Osteocyte (in vitro differentiated cells): ENCODE data around the gene MICOS13. TPM values are rescaled to one million over a fixed set of nuclear protein-coding genes. Genes with fewer than 3 reads are reported as not detected.

ENCODE experiments used
- DNase-seq: peaks from one replicate; pipeline ENCODE4 v3.0.0; 2021; ENCODE audit warnings: mixed read lengths; ENCODE audit not compliant: unreplicated experiment; ENCODE audit errors: extremely low spot score
- H3K27ac Mint-ChIP-seq: one replicate; pipeline ENCODE4 v1.8.0; 2021; ENCODE audit warnings: mild to moderate bottlenecking, mixed read lengths; ENCODE audit not compliant: unreplicated experiment
- H3K27me3 Mint-ChIP-seq: one replicate; pipeline ENCODE4 v1.8.0; 2021; ENCODE audit warnings: mixed read lengths; ENCODE audit not compliant: unreplicated experiment
- H3K36me3 Mint-ChIP-seq: one replicate; pipeline ENCODE4 v1.8.0; 2021; ENCODE audit warnings: mixed read lengths; ENCODE audit not compliant: unreplicated experiment
- H3K4me1 Mint-ChIP-seq: one replicate; pipeline ENCODE4 v1.8.0; 2021; ENCODE audit warnings: mixed read lengths; ENCODE audit not compliant: unreplicated experiment
- H3K4me3 Mint-ChIP-seq: one replicate; pipeline ENCODE4 v1.8.0; 2021; ENCODE audit warnings: mild to moderate bottlenecking, moderate library complexity, mixed read lengths; ENCODE audit not compliant: unreplicated experiment
- H3K9me3 Mint-ChIP-seq: one replicate; pipeline ENCODE4 v1.8.0; 2021; ENCODE audit warnings: mixed read lengths; ENCODE audit not compliant: unreplicated experiment
- total RNA-seq: library from RNA; stranded (reverse); gene quantifications from 2 replicates; pipeline ENCODE4 v1.2.1, GENCODE V29; 2021
- TF ChIP-seq, protein P1 (sequence below): fragments of 200-600 bp; sonication (generic); IDR thresholded peaks from 2 replicates; pipeline ENCODE4 v1.5.0; 2021; ENCODE audit warnings: antibody characterized with exemption, mild to moderate bottlenecking, moderate library complexity

The MICOS13 gene
- total RNA-seq, 1 donor from 2014 or later: 60.7 TPM

DNA sequence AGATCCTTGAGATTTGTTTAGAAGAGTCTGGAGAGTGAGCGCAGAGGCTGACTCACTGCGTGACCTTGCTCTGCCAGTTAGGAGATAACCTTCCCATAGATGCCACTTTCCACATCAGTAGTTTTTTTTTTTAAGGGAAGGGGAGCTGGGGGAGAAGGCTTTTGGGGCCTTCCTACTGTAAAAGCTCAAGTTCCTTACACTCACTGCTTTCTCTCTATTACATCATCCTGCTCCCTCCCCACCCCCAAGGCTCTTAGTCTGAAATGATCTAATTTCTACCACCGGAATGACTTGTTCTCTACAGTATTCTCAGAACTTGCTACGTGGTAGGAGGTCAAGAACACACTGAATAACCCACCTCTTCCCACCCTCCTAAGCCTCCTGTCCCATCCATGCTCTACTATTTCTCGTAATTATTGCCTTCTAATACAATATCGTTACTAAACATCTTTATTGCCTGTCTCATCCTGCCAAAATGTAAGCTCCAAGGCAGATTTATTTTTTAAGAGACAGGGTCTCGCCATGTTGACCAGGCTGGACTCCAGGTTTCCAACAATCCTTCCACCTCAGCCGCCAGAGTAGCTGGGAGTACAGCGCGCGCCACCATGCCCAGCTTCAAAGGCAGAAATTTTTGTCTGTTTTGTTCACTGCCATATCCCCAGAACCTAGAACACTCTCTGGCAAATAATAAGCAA, 38.4 kb upstream of the MICOS13 start:
- no peaks in the 10 kb centered on the region for H3K27me3 Mint-ChIP-seq
- TF ChIP-seq, protein P1, sequence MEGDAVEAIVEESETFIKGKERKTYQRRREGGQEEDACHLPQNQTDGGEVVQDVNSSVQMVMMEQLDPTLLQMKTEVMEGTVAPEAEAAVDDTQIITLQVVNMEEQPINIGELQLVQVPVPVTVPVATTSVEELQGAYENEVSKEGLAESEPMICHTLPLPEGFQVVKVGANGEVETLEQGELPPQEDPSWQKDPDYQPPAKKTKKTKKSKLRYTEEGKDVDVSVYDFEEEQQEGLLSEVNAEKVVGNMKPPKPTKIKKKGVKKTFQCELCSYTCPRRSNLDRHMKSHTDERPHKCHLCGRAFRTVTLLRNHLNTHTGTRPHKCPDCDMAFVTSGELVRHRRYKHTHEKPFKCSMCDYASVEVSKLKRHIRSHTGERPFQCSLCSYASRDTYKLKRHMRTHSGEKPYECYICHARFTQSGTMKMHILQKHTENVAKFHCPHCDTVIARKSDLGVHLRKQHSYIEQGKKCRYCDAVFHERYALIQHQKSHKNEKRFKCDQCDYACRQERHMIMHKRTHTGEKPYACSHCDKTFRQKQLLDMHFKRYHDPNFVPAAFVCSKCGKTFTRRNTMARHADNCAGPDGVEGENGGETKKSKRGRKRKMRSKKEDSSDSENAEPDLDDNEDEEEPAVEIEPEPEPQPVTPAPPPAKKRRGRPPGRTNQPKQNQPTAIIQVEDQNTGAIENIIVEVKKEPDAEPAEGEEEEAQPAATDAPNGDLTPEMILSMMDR: no peak
- H3K36me3 Mint-ChIP-seq: peaks cover 8% of the 10 kb centered on the region
- H3K4me1 Mint-ChIP-seq: peaks cover 31% of the 10 kb centered on the region
- peak overlapping the region; percentile 96 for H3K27ac Mint-ChIP-seq
- peak overlapping the region; percentile 89 for H3K4me3 Mint-ChIP-seq
- no peaks in the 10 kb centered on the region for H3K9me3 Mint-ChIP-seq
- DNase-seq: no peak

DNA sequence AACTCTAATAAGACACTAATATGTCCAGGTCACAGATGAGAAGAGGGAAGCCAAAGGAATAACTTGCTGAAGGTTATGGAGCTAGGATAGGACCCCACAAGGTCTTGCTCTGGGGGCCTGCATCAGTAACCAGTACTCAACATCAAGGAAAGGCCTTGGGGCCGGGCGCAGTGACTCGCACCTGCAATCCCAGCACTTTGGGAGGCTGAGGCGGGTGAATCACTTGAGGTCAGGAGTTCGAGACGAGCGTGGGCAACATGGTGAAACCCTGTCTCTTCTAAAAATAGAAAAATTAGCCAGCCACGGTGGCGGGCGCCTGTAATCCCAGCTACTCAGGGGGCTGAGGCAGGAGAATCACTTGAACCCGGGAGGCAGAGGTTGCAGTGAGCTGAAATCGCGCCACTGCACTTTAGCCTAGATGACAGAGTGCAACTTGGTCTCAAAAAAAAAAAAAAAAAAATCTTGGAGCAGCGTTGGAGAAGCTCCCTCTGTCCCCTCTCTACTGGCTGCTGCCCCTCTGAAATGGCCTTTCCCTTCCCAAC, 37.8 kb upstream of the MICOS13 start:
- Mint-ChIP-seq H3K27me3 (no peaks in the 10 kb centered on the region), H3K9me3 (no peaks in the 10 kb centered on the region), H3K4me1 (peaks cover 31% of the 10 kb centered on the region), H3K36me3 (peaks cover 11% of the 10 kb centered on the region), H3K4me3 (peak overlapping the region; percentile 89), H3K27ac (peak overlapping the region; percentile 96)
- no peak for DNase-seq
- TF ChIP-seq, protein P1: no peak

DNA sequence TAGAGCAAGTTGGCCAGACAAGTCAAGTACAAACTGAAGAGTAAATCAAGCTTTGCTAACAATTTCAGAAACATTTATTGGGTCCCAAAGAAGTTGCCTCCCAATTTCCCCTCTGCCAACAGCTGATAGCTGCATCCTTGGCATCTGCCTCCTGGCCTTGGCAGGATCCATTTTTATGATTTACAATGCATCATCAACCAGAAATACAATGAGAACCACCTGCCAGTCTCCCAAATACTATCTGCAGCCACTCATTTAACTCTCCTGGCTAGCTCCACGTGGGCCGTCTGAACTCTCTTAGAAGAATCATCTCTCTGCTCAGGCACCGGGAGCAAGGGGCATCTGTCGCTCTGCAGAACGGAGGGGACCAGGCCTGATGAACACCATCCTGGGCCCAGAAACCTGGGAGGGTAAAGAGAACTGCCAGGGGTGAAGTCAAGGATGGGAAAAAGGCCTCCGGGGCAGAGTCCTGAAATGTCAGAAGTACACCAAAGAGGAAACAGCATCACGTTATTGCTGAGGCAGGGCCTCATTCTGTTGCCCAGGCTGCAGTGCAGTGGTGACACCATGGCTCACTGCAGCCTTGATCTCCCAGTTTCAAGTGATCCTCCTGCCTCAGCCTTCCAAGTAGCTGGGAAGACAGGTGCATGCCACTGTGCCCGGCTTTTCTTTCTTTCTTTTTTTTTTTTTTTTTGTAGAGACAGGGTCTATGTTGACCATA, 37.1 kb upstream of the MICOS13 start:
- Mint-ChIP-seq H3K9me3 (no peaks in the 10 kb centered on the region), H3K4me1 (peaks cover 31% of the 10 kb centered on the region), H3K27ac (peak overlapping the region; percentile 96), H3K36me3 (peaks cover 13% of the 10 kb centered on the region), H3K4me3 (peak overlapping the region; percentile 89), H3K27me3 (no peaks in the 10 kb centered on the region)
- TF ChIP-seq, protein P1: no peak
- no peak for DNase-seq

DNA sequence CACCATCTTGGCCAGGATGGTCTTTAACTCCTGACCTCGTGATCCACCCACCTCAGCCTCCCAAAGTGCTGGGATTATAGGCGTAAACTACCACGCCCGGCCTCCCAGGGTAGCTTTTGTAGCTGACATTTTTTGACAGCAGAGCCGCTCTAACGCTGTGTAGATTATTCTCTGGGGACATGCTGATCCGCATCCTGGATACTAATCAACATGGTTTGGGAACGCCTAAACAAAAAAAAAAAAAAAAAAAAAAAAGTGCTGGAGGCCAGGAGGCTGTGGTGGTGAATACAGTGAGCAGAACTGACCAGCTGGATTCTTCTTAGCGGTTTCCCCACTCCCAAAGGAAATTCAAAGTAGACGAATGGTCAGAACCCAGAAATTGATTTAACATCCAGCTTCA, 34.5 kb upstream of the MICOS13 start:
- Mint-ChIP-seq H3K36me3 (peaks cover 16% of the 10 kb centered on the region), H3K27me3 (no peaks in the 10 kb centered on the region), H3K9me3 (no peaks in the 10 kb centered on the region), H3K4me3 (no peak overlapping the region), H3K4me1 (peaks cover 27% of the 10 kb centered on the region), H3K27ac (no peak overlapping the region)
- TF ChIP-seq, protein P1: no peak
- DNase-seq: no peak

DNA sequence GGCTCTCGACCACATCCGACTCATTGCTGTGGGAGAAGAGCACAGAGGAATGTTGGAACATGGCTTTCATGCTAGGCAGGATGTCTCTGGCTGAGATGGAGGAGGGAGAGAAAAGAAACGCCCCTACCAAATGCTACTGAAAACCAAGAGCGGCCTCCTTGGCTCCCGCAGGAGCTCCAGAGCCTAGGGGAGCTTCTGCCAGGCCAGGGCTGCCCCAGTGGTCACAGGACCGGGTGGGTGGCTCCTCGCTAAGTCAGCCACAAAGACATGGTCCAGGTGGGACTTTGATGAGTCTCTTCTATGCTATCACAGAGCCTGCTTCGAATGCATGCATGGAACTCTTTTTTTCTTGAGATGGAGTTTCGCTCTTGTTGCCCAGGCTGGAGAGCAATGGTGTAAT, 32.9 kb upstream of the MICOS13 start:
- DNase-seq: no peak
- no peaks in the 10 kb centered on the region for H3K9me3 Mint-ChIP-seq
- no peak overlapping the region for H3K4me3 Mint-ChIP-seq
- H3K27me3 Mint-ChIP-seq: no peaks in the 10 kb centered on the region
- H3K36me3 Mint-ChIP-seq: peaks cover 16% of the 10 kb centered on the region
- no peak overlapping the region for H3K27ac Mint-ChIP-seq
- peaks cover 17% of the 10 kb centered on the region for H3K4me1 Mint-ChIP-seq
- TF ChIP-seq, protein P1: no peak
